AG09319 (cell line): ENCODE measurements around the gene CYB5RL.
"Not testable (repeated sequence)": the region's sequence is repeated elsewhere in the genome, so short reads cannot be mapped to it uniquely, and the experiment has no call there.

Experiments
- DNase-seq: peaks from one replicate; pipeline ENCODE4 v3.0.0-alpha.2; 2010; ENCODE audit warnings: low read depth; ENCODE audit errors: extremely low read depth
- TF ChIP-seq, protein P1 (sequence below): IDR thresholded peaks from 2 replicates; pipeline ENCODE4 v1.5.1; 2011; ENCODE audit warnings: low read depth, mild to moderate bottlenecking, inconsistent platforms, low read length, moderate library complexity

Gene CYB5RL

GRCh38 chr1:54167422-54168139, 32.2 kb downstream of the CYB5RL start:
- TF ChIP-seq, protein P1, sequence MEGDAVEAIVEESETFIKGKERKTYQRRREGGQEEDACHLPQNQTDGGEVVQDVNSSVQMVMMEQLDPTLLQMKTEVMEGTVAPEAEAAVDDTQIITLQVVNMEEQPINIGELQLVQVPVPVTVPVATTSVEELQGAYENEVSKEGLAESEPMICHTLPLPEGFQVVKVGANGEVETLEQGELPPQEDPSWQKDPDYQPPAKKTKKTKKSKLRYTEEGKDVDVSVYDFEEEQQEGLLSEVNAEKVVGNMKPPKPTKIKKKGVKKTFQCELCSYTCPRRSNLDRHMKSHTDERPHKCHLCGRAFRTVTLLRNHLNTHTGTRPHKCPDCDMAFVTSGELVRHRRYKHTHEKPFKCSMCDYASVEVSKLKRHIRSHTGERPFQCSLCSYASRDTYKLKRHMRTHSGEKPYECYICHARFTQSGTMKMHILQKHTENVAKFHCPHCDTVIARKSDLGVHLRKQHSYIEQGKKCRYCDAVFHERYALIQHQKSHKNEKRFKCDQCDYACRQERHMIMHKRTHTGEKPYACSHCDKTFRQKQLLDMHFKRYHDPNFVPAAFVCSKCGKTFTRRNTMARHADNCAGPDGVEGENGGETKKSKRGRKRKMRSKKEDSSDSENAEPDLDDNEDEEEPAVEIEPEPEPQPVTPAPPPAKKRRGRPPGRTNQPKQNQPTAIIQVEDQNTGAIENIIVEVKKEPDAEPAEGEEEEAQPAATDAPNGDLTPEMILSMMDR, result no peak
- no peak for DNase-seq

DNA sequence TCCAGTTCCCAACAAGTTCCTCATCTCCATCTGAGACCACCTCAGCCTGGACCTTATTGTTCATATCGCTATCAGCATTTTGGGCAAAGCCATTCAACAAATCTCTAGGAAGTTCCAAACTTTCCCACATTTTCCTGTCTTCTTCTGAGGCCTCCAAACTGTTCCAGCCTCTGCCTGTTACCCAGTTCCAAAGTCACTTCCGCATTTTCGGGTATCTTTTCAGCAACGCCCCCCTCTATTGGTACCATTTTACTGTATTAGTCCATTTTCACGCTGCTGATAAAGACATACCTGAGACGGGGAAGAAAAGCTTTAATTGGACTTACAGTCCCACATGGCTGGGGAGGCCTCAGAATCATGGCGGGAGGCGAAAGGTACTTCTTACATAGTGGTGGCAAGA, 33.5 kb downstream of the CYB5RL start:
- DNase-seq, result not testable (repeated sequence)

DNA sequence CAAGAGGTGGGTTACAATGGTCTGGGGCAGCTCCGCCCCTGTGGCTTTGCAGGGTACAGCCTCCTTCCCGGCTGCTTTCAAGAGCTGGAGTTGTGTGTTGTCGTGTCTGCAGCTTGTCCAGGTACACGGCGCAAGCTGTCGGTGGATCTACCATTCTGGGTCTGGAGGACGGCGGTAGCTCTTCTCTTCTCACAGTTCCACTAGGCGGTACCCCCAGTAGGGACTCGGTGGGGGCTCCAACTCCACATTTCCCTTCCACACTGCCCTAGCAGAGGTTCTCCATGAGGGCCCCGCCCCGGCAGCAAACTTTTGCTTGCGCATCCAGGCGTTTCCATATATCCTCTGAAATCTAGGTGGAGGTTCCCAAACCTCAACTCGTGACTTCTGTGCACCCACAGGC, 34.7 kb downstream of the CYB5RL start:
- DNase-seq, result no peak
- TF ChIP-seq, protein P1, result no peak

GRCh38 chr1:54163573-54163972, 36.3 kb downstream of the CYB5RL start:
- TF ChIP-seq, protein P1, result no peak
- no peak for DNase-seq

GRCh38 chr1:54163051-54163450, 36.8 kb downstream of the CYB5RL start:
- TF ChIP-seq, protein P1, result no peak

DNA sequence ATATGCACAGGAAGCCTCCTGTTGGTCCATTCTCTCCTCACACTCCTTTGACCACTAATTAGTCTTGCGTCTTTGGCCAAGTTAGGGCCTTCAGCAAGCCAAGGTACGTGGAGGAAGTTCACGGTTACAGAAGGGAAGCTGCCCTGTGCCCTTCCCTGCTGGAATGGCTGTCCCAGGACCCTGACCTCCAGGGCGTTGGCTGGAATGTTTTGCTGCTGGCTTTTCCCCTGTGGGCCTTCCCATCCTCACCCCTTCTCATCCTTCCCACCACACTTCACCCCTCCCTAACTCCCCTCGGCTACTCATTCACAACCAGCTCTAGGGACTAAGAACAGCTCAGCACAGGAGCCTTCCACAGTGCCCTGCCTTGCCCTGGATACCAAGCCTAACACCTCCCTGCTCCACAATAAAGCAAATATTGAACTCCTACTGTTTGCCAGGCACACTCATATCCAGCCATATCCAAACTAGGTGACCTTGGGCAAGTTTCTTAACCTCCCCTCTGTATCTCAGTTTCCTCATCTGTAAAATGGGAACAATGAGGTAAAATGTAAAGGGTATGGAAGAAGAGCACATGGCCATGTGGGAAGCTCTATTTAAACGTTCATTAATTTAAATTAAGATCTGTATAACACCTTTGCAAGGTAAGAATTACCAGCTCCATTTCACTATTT, 38.2 kb downstream of the CYB5RL start:
- TF ChIP-seq, protein P1, result no peak
- DNase-seq, result no peak

More at GRCh38 chr1:54163051-54163450, 36.8 kb downstream of the CYB5RL start:
- DNase-seq, result no peak

DNA sequence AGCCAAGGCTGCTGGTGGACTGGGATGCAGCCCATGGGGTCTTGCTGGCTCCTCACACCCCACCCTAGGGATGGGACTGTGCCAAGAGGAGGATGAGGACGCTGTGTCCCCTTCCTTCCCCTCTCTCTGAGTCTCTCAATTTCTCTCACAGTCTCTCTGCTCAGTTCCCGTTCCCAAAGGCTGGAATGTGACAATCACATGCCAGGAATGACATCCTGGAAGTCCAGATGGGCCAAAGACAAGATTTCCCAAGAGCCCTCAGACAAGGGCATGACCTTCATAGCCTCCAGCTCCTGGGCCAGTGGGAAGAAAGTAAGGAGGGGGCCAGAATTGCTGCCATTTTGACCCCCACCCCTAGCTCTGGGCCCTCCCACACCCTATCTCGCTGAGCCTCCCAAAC, 39.5 kb downstream of the CYB5RL start:
- DNase-seq, result no peak

More for the DNA sequence above, 39.5 kb downstream of the CYB5RL start:
- TF ChIP-seq, protein P1, result no peak
